ENCODE results near the gene FAF1.

Gene FAF1

GRCh38 chr1:50681931-50682330 lies 278.1 kb downstream of the FAF1 start:
- no peak for DNase-seq

- no peak for DNase-seq
Measured at GRCh38 chr1:50667710-50668356, 292.2 kb downstream of the FAF1 start.

- DNase-seq, result no peak
Measured at GRCh38 chr1:50667272-50667671, 292.8 kb downstream of the FAF1 start.

DNA sequence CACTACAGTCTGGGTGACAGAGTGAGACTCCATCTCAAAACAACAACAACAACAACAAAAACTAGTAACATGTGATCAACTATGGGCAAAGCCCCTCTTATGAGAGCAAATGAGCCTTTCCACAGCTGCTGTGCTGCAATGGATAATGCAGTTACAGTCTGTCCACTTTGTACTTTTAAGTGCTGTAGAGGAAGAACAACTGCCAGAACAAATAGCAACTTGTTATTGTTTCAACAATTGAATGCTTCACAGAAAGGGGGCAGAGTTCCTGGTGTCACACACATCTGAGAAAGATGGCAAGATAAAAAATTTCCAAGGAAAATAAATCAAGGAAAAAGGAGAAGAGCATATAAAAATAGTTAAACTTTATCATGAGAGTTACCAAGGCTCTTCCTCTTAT lies 293.2 kb downstream of the FAF1 start:
- no peak for DNase-seq

GRCh38 chr1:50665413-50665812 lies 294.7 kb downstream of the FAF1 start:
- no peak for DNase-seq

- DNase-seq, result no peak
Measured at GRCh38 chr1:50661626-50662025, 298.4 kb downstream of the FAF1 start.

DNA sequence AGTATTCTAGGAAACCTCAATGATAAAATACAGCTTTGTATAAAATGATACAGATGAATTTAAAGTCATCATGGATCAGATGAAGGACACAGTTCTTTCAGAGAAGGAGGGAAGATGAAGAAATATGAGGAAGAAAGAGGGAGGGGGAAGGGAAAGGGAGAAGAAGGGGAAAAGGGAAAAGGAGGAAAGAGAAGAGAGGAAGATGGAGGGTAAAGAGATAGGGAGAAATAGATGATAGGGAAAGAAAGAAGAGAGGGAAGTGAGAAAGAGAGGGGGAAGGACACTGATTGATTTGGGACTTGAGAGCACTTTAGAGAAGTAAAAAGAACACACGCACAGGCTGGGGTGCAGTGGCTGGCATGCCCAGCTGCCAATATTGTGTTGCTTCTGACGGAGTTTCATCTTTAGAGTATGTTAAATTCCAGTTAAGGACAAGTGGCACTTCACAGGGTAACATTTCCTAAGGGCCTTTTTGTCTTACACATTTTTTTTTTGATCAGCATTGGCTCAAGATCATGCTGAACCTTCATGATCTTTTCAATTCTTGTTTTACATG lies 300.9 kb downstream of the FAF1 start:
- DNase-seq, result no peak

DNA sequence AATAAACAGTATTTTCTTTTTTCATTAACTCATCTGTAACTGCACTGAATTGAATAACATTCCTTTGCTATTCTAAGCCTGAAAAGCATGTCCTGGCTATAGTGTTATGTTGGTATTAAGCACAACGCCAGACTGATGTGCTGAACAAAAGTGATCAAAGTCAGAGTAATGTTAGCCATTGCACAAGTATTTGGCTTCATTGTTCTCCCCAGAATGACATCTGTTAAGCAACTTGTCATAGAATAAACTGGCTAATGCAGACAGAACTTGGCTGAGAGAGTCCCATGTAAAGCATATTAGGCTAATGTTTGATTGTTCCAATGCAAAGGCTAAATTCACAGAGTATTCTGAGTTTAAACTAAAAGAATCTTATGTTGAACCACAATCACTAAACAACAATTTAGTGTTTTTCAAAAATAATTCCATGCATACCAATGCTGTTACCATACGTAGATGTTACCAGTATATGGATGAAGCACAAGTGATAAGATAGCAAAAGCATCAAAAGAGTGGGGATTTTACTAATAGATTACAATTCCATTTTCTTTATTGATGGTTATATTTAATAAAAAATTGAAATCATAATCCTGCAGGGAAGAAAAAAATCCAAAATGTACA lies 301.5 kb downstream of the FAF1 start:
- no peak for DNase-seq

- DNase-seq, result no peak
Measured at GRCh38 chr1:50656931-50657330, 303.1 kb downstream of the FAF1 start.

- no peak for DNase-seq
Measured at GRCh38 chr1:50651476-50652263, 308.4 kb downstream of the FAF1 start.

DNA sequence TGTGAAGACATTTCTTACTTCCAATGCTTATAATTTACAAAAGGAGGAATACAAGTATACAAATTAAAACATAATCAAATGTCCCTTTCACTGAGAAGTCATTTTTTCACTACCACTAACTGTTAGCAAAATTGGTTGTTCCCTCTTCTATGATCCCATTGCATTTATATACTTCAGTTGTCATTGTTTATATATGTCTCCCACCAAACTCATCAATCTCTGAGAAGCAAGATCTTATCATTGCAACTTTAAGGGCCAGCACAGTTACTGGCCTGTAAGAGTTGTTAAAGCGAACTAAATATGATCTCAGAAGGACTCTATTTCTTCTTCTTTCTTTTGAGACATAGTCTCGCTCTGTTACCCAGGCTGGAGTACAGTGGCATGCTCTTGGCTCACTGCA lies 313.5 kb downstream of the FAF1 start:
- no peak for DNase-seq

DNA sequence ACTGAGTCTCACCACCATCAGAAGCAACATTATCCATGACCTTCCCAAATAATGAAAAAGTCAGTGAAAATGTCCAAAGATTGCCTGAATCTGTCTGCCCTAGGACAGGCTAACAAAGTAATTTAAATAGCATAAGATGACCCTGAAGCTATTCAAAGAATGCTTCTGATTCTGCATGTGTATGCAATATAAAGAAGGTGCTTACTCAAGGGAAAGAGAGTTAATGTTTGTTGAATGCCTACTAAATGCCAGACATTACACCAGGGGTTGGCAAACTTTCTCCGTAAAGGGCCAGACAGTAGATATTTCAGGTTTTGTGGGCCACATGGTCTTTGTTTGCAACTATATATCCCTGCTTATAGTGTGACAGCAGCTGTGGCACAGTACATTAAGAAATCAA lies 314.9 kb downstream of the FAF1 start:
- DNase-seq, result no peak

GRCh38 chr1:50644447-50645105 lies 315.5 kb downstream of the FAF1 start:
- no peak for DNase-seq

- DNase-seq, result no peak
Measured at GRCh38 chr1:50637460-50637859, 322.6 kb downstream of the FAF1 start.

- DNase-seq, result no peak
Measured at GRCh38 chr1:50634251-50634650, 325.8 kb downstream of the FAF1 start.

- DNase-seq, result no peak
Measured at GRCh38 chr1:50633465-50633864, 326.6 kb downstream of the FAF1 start.

- DNase-seq, result no peak
Measured at GRCh38 chr1:50631161-50631560, 328.9 kb downstream of the FAF1 start.

DNA sequence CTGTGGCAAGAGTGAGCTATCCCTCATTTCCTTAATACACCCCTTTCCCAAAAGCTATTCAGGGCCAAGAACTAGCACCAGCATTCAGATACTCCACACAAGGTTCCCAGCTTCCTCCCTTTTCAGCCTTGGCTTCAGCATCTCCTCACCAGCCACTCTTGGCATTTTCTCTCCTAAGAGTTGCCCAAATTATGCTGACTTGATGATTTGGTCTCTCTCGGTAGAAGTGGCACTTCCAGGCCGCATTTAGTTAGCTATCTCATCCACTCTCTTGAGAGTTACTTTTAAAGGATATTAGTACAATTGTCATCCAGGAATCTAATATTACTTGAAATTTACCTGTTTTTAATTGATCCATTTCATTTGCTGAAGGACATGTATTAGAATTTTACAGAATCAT lies 337.8 kb downstream of the FAF1 start:
- no peak for DNase-seq

DNA sequence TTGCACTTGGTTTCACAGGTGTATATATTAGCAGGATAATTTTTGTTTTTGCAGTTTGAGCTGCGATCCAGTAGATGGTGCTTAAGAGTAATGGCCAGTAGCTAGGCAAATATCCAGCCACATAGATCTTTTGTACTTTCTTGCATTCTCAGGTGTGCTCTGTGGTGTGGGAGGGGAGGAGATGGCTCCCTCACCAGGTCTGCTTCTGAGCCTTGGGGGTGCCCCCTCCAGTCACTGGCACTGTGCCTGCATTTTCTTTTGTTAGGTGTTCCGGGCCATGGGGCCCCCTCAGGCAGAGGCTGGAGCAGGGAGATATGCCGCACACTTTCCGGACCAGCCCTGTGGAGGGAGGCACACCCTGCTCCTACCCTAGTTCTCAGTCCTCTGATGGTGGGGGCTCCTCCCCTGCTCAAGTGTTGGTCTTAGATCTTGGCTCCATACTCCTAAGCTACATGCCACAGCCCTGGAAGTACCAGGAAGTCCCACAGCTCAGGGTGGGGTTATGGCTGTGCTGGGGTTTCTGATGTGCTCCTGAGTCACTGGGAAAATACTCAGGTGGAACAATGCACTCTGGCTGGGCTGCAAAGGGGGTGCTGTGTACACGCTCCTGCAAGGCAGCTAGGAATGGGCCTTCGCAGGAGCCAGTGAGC lies 339.3 kb downstream of the FAF1 start:
- DNase-seq, result no peak

GRCh38 chr1:50615036-50615750 lies 344.9 kb downstream of the FAF1 start:
- DNase-seq, result no peak

DNA sequence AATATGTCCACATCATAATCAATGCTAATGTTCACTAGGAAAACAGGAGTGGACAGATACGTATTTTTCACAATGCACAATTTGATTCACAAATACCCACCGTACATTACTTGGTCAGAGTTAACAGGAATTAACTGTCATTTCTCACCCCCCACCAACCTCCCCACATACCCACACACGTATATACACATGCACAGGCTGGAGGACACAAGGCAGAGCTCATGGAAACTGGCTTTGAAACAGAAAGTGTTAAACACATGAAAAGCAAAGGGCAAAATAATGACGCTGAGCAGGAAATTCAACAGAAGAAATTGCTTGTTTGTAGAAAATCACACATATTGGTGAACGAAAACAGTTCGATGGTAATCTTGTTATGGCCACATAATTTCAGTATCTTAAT lies 348.4 kb downstream of the FAF1 start:
- no peak for DNase-seq

GRCh38 chr1:50610563-50610962 lies 349.5 kb downstream of the FAF1 start:
- DNase-seq, result no peak

Data from activated CD4-positive, alpha-beta T cell treated with anti-CD3 and anti-CD28 coated beads, Interleukin-2, amount 50 U/mL, for 4 hours (primary cell).